HepG2 (cell line): ENCODE results near the gene RPS27L. TPM values are rescaled to one million over a fixed set of nuclear protein-coding genes. Genes with fewer than 3 reads are reported as not detected.

Experiments used
- CBX2 ChIP-seq, 2 experiments: fragments of 200-600 bp in 1 of 2; sonication (generic); formaldehyde crosslinking in 1 of 2; IDR thresholded peaks; 2 replicates each; pipeline versions ENCODE4 v1.7.0 to v1.8.1; 2018 to 2022; ENCODE audit warnings: low read depth in 2 of 2, low read length in 1 of 2, mild to moderate bottlenecking in 1 of 2, missing genetic modification reagents in 1 of 2
- FIP1L1 ChIP-seq: fragments of 200-400 bp; formaldehyde crosslinking; IDR thresholded peaks from 2 replicates; pipeline ENCODE4 v1.6.1; 2018; ENCODE audit warnings: low read depth, mild to moderate bottlenecking, low read length, moderate library complexity, borderline replicate concordance; ENCODE audit not compliant: insufficient read depth
- GATAD1 ChIP-seq: IDR thresholded peaks from 2 replicates; pipeline ENCODE4 v1.6.1; 2016; ENCODE audit warnings: missing genetic modification reagents, missing compliant biosample characterization
- PHB2 ChIP-seq: fragments of 450-650 bp; IDR thresholded peaks from 2 replicates; pipeline ENCODE4 v1.6.1; 2018; ENCODE audit not compliant: partially characterized antibody
- PRDM10 ChIP-seq: sonication (generic); formaldehyde crosslinking; IDR thresholded peaks from 2 replicates; pipeline ENCODE4 v1.4.0; 2020; ENCODE audit warnings: low read depth, missing genetic modification reagents
- ZBTB40 ChIP-seq, 2 experiments: fragments of 450-650 bp in 1 of 2; sonication (generic) in 1 of 2; formaldehyde crosslinking in 1 of 2; IDR thresholded peaks; 2 replicates each; pipeline versions ENCODE4 v1.6.1 to v1.8.0; 2016 to 2022; ENCODE audit warnings: antibody characterized with exemption in 1 of 2, mild to moderate bottlenecking in 1 of 2, missing genetic modification reagents in 1 of 2
- ZFP90 ChIP-seq: sonication (generic); formaldehyde crosslinking; IDR thresholded peaks from 2 replicates; pipeline ENCODE4 v1.8.0; 2022; ENCODE audit warnings: missing genetic modification reagents, mild to moderate bottlenecking, inconsistent platforms, borderline replicate concordance
- ZNF776 ChIP-seq: sonication (generic); formaldehyde crosslinking; IDR thresholded peaks from 2 replicates; pipeline ENCODE4 v1.4.0; 2020; ENCODE audit warnings: mild to moderate bottlenecking, missing genetic modification reagents
- ZNF780A ChIP-seq: sonication (generic); formaldehyde crosslinking; IDR thresholded peaks from 2 replicates; pipeline ENCODE4 v1.8.0; 2022; ENCODE audit warnings: mild to moderate bottlenecking, missing genetic modification reagents, moderate library complexity
- ZNF816 ChIP-seq: sonication (generic); formaldehyde crosslinking; IDR thresholded peaks from 2 replicates; pipeline ENCODE4 v1.8.0; 2022; ENCODE audit warnings: missing genetic modification reagents, mild to moderate bottlenecking, borderline replicate concordance
- polyA plus RNA-seq, 8 experiments: library from polyadenylated mRNA; depleted of rRNA in 3 of 8; stranded (reverse) in 7 of 8; unstranded in 1 of 8; fragments of >200 nt; fragmentation: Illumina TruSeq in 4 of 8; extraction: Trizol in 4 of 8; gene quantifications; 2 replicates each; pipeline versions ENCODE4 v1.2.1 to v1.2.3, GENCODE V29; 2011 to 2016; ENCODE audit warnings: low read depth in 4 of 8, missing spikeins in 1 of 8, mixed read lengths in 1 of 8; ENCODE audit not compliant: insufficient read depth in 1 of 8
- total RNA-seq, 5 experiments: library from RNA; depleted of rRNA; stranded (reverse); fragments of >200 nt; fragmentation: Illumina TruSeq; extraction: Trizol; gene quantifications; 2 replicates each; pipeline ENCODE4 v1.2.3, GENCODE V29; 2016; ENCODE audit warnings: low read depth in 1 of 5
- TF ChIP-seq, protein P1 (sequence below): sonication (generic); formaldehyde crosslinking; IDR thresholded peaks from 2 replicates; pipeline ENCODE4 v1.8.0; 2022; ENCODE audit warnings: mild to moderate bottlenecking, missing genetic modification reagents; ENCODE audit not compliant: insufficient replicate concordance
- TF ChIP-seq, protein P2 (sequence below): sonication (generic); formaldehyde crosslinking; IDR thresholded peaks from 2 replicates; pipeline ENCODE4 v1.8.1; 2023; ENCODE audit warnings: mild to moderate bottlenecking, missing genetic modification reagents

Gene RPS27L
- total and polyA plus RNA-seq, 2 of the 13 experiments (the other 11 are each of a cell fraction or from before 2014, with no cell fraction given), result 231 to 433 TPM

GRCh38 chr15:63121382-63122001, 35.8 kb downstream of the RPS27L start, which contains the start of gene LACTB (continued):
- TF ChIP-seq PRDM10, result no peak
- TF ChIP-seq FIP1L1, result no peak
- TF ChIP-seq, protein P1, sequence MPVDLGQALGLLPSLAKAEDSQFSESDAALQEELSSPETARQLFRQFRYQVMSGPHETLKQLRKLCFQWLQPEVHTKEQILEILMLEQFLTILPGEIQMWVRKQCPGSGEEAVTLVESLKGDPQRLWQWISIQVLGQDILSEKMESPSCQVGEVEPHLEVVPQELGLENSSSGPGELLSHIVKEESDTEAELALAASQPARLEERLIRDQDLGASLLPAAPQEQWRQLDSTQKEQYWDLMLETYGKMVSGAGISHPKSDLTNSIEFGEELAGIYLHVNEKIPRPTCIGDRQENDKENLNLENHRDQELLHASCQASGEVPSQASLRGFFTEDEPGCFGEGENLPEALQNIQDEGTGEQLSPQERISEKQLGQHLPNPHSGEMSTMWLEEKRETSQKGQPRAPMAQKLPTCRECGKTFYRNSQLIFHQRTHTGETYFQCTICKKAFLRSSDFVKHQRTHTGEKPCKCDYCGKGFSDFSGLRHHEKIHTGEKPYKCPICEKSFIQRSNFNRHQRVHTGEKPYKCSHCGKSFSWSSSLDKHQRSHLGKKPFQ (CRISPR knock-in tag), result no peak
- TF ChIP-seq CBX2 (IDR thresholded peaks at IDR 0.05; ENCODE audit: low read depth, low read length), result no peak
- no peak for TF ChIP-seq CBX2 (CRISPR knock-in tag; IDR thresholded peaks at IDR 0.05; ENCODE audit: low read depth)
- TF ChIP-seq ZBTB40 (IDR thresholded peaks at IDR 0.05), result no peak
- no peak for TF ChIP-seq ZBTB40 (CRISPR knock-in tag; IDR thresholded peaks at IDR 0.05)
- no peak for TF ChIP-seq ZFP90 (CRISPR knock-in tag)
- 0 out of 2 replicates have a peak, but pooled peaks have one; percentile 39 for TF ChIP-seq ZNF816
- TF ChIP-seq, protein P2, sequence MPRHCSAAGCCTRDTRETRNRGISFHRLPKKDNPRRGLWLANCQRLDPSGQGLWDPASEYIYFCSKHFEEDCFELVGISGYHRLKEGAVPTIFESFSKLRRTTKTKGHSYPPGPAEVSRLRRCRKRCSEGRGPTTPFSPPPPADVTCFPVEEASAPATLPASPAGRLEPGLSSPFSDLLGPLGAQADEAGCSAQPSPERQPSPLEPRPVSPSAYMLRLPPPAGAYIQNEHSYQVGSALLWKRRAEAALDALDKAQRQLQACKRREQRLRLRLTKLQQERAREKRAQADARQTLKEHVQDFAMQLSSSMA (CRISPR knock-in tag), result no peak
- TF ChIP-seq ZNF776, result no peak
- no peak for TF ChIP-seq PHB2
- no peak for TF ChIP-seq ZNF780A (CRISPR knock-in tag)
- peak; percentile 76 for TF ChIP-seq GATAD1
